Nucleus accumbens (tissue), 56 donors: ENCODE measurements around the gene ATXN7L2.

Source experiments
- DNase-seq, 56 donors: peaks; one replicate each; lab custom pipeline; 2025; lab: John Stamatoyannopoulos, UW

ATXN7L2 gene

GRCh38 chr1:109474697-109475096, 9.0 kb upstream of the ATXN7L2 start:
- DNase-seq: no peak

- no peak for DNase-seq
Measured at GRCh38 chr1:109475261-109475660, 8.4 kb upstream of the ATXN7L2 start.

GRCh38 chr1:109476825-109477224, 6.9 kb upstream of the ATXN7L2 start:
- DNase-seq: no peak

GRCh38 chr1:109477821-109478220, 5.9 kb upstream of the ATXN7L2 start:
- DNase-seq: no peak

GRCh38 chr1:109478806-109479205, 4.9 kb upstream of the ATXN7L2 start:
- no peak for DNase-seq

- no peak for DNase-seq
Measured at GRCh38 chr1:109479311-109479710, 4.4 kb upstream of the ATXN7L2 start.

- DNase-seq: no peak
Measured at GRCh38 chr1:109479901-109480300, 3.8 kb upstream of the ATXN7L2 start.

GRCh38 chr1:109481646-109482045, 2.1 kb upstream of the ATXN7L2 start:
- no peak for DNase-seq

GRCh38 chr1:109482242-109482641, 1.5 kb upstream of the ATXN7L2 start:
- no peak for DNase-seq

GRCh38 chr1:109482791-109483671, 674 bp upstream of the ATXN7L2 start:
- peak in 35 of 56 donors; percentile 39 to 84 (median 71) for DNase-seq

GRCh38 chr1:109484519-109484975, 842 bp downstream of the ATXN7L2 start:
- DNase-seq: no peak

- DNase-seq: no peak
Measured at GRCh38 chr1:109485001-109485400, 1.3 kb downstream of the ATXN7L2 start.

GRCh38 chr1:109487261-109487660, 3.6 kb downstream of the ATXN7L2 start:
- DNase-seq: no peak

GRCh38 chr1:109488201-109488600, 4.5 kb downstream of the ATXN7L2 start:
- DNase-seq: no peak

- no peak for DNase-seq
Measured at GRCh38 chr1:109488696-109489095, 5.0 kb downstream of the ATXN7L2 start.

GRCh38 chr1:109490029-109490933, 6.6 kb downstream of the ATXN7L2 start:
- DNase-seq: peak in 43 of 56 donors; percentile 13 to 85 (median 46)

- no peak for DNase-seq
Measured at GRCh38 chr1:109490934-109491302, 7.2 kb downstream of the ATXN7L2 start.

- no peak for DNase-seq
Measured at GRCh38 chr1:109491372-109491771, 7.7 kb downstream of the ATXN7L2 start.

GRCh38 chr1:109492779-109493178, 9.1 kb downstream of the ATXN7L2 start:
- no peak for DNase-seq

- DNase-seq: no peak
Measured at GRCh38 chr1:109493227-109493626, 9.5 kb downstream of the ATXN7L2 start.

GRCh38 chr1:109493805-109494539, 10.3 kb downstream of the ATXN7L2 start, which contains the start of gene CYB561D1:
TSS of gene CYB561D1 (plus strand) at chr1:109494094. CDS start at chr1:109494140, 46 bp downstream.
- peak in 55 of 56 donors; percentile 22 to 90 (median 79) for DNase-seq
